GM18520 (cell line): ENCODE data around the gene EYS.

ENCODE experiments used
- ATAC-seq: cut with Tn5 transposase; IDR thresholded peaks from one replicate; pipeline ENCODE4 v1.9.1; 2021; ENCODE audit not compliant: unreplicated experiment

The EYS gene

GRCh38 chr6:64872633-64873032, 834.4 kb downstream of the EYS start:
- ATAC-seq = no peak

GRCh38 chr6:64861039-64861651, 845.9 kb downstream of the EYS start:
- no peak for ATAC-seq

GRCh38 chr6:64860203-64860602, 846.8 kb downstream of the EYS start:
- no peak for ATAC-seq

- no peak for ATAC-seq
These were observed 856.9 kb downstream of the EYS start for GRCh38 chr6:64850121-64850520.

GRCh38 chr6:64848467-64848866, 858.6 kb downstream of the EYS start:
- ATAC-seq = no peak

- no peak for ATAC-seq
These were observed 859.6 kb downstream of the EYS start for GRCh38 chr6:64847396-64847795.

- ATAC-seq = no peak
These were observed 868.3 kb downstream of the EYS start for GRCh38 chr6:64838726-64839125.

GRCh38 chr6:64831680-64832079, 875.3 kb downstream of the EYS start:
- no peak for ATAC-seq

GRCh38 chr6:64817525-64817924, 889.5 kb downstream of the EYS start:
- ATAC-seq = no peak

- ATAC-seq = no peak
These were observed 891.3 kb downstream of the EYS start for GRCh38 chr6:64815718-64816117.

- no peak for ATAC-seq
These were observed 894.9 kb downstream of the EYS start for GRCh38 chr6:64812138-64812537.

- ATAC-seq = no peak
These were observed 895.9 kb downstream of the EYS start for GRCh38 chr6:64811119-64811518.

GRCh38 chr6:64807785-64808184, 899.2 kb downstream of the EYS start:
- ATAC-seq = no peak

GRCh38 chr6:64803470-64804166, 903.4 kb downstream of the EYS start:
- ATAC-seq = no peak

GRCh38 chr6:64792534-64792933, 914.5 kb downstream of the EYS start:
- ATAC-seq = no peak

- no peak for ATAC-seq
These were observed 917.5 kb downstream of the EYS start for GRCh38 chr6:64789476-64789875.

GRCh38 chr6:64786736-64787135, 920.3 kb downstream of the EYS start:
- ATAC-seq = no peak

- ATAC-seq = no peak
These were observed 924.1 kb downstream of the EYS start for GRCh38 chr6:64782877-64783276.

GRCh38 chr6:64777941-64778785, 928.9 kb downstream of the EYS start:
- ATAC-seq = no peak

GRCh38 chr6:64776359-64776758, 930.7 kb downstream of the EYS start:
- ATAC-seq = no peak

- no peak for ATAC-seq
These were observed 932.1 kb downstream of the EYS start for GRCh38 chr6:64774881-64775280.

GRCh38 chr6:64750910-64751309, 956.1 kb downstream of the EYS start:
- ATAC-seq = no peak
